VCaP (cell line): ENCODE measurements around the gene HAPSTR1.
"Not testable (repeated sequence)": the region's sequence is repeated elsewhere in the genome, so short reads cannot be mapped to it uniquely, and the experiment has no call there.

Source experiments
- H3K27ac ChIP-seq: fragments of 450-650 bp; 2 replicates; pipeline ENCODE4 v1.5.1; 2017
- CTCF ChIP-seq: fragments of 450-650 bp; conservative IDR thresholded peaks from 2 replicates; pipeline ENCODE4 v1.5.1; 2017; ENCODE audit warnings: mild to moderate bottlenecking, moderate library complexity

Gene HAPSTR1

GRCh38 chr16:9071377-9071776 lies 20.1 kb upstream of the HAPSTR1 start:
- no peak for TF ChIP-seq CTCF
- no peak overlapping the region for H3K27ac ChIP-seq

- no peak for TF ChIP-seq CTCF
- H3K27ac ChIP-seq: no peak overlapping the region
These were observed 18.6 kb upstream of the HAPSTR1 start for GRCh38 chr16:9072806-9073341.

GRCh38 chr16:9075299-9076071 lies 16.0 kb upstream of the HAPSTR1 start:
- no peak overlapping the region for H3K27ac ChIP-seq

GRCh38 chr16:9077091-9077809 lies 14.2 kb upstream of the HAPSTR1 start:
- no peak for TF ChIP-seq CTCF
- no peak overlapping the region for H3K27ac ChIP-seq

More at GRCh38 chr16:9075299-9076071, 16.0 kb upstream of the HAPSTR1 start:
- TF ChIP-seq CTCF: no peak

GRCh38 chr16:9078467-9079429 lies 12.7 kb upstream of the HAPSTR1 start:
- H3K27ac ChIP-seq: not testable (repeated sequence)

GRCh38 chr16:9079430-9079812 lies 12.0 kb upstream of the HAPSTR1 start:
- no peak for TF ChIP-seq CTCF
- H3K27ac ChIP-seq: no peak overlapping the region

GRCh38 chr16:9081158-9081557 lies 10.3 kb upstream of the HAPSTR1 start:
- no peak for TF ChIP-seq CTCF
- no peak overlapping the region for H3K27ac ChIP-seq
